Gastroesophageal sphincter (tissue), 4 donors: ENCODE data around the gene C17orf114.

ENCODE experiments used
- ATAC-seq: fragments of 150-250 bp; one replicate; pipeline ENCODE4 v1.9.1; 2016; ENCODE audit warnings: mild to moderate bottlenecking, moderate library complexity
- H3K27ac ChIP-seq, 4 donors: fragments of 200-600 bp; sonication (generic) in 3 of 4; 1 replicate in 3 of 4; 2 replicates in 1 of 4; pipeline ENCODE4 v1.5.1; 2016 to 2019
- H3K27me3 ChIP-seq: fragments of 200-600 bp; sonication (generic); one replicate; pipeline ENCODE4 v1.5.1; 2019
- H3K36me3 ChIP-seq, 2 donors: fragments of 200-600 bp; sonication (generic); one replicate each; pipeline ENCODE4 v1.5.1; 2019; ENCODE audit warnings: control low read depth in 1 of 2
- H3K4me1 ChIP-seq, 3 donors: fragments of 200-600 bp; sonication (generic); 1 replicate in 2 of 3; 2 replicates in 1 of 3; pipeline ENCODE4 v1.5.1; 2016 to 2019; ENCODE audit warnings: control low read depth in 2 of 3
- H3K4me3 ChIP-seq, 2 donors: fragments of 200-600 bp; sonication (generic); one replicate each; pipeline ENCODE4 v1.5.1; 2019; ENCODE audit warnings: mild to moderate bottlenecking in 1 of 2, moderate library complexity in 1 of 2
- H3K9me3 ChIP-seq, 3 donors: fragments of 200-600 bp; sonication (generic); one replicate each; pipeline ENCODE4 v1.5.1; 2017 to 2019; ENCODE audit warnings: control low read depth in 2 of 3
- CTCF ChIP-seq, 4 experiments: fragments of 200-600 bp in 2 of 4; fragments of 450-650 bp in 2 of 4; sonication (generic) in 1 of 4; IDR thresholded peaks; one replicate each; pipeline ENCODE4 v1.5.1; 2017 to 2019; ENCODE audit warnings: antibody characterized with exemption in 4 of 4, mild to moderate bottlenecking in 2 of 4, moderate library complexity in 2 of 4
- EP300 ChIP-seq: sonication (generic); formaldehyde crosslinking; IDR thresholded peaks from one replicate; pipeline ENCODE4 v1.6.1; 2017; ENCODE audit warnings: antibody characterized with exemption, mild to moderate bottlenecking
- POLR2A ChIP-seq, 2 donors: fragments of 450-650 bp; IDR thresholded peaks; one replicate each; pipeline ENCODE4 v1.6.1; 2017; ENCODE audit warnings: antibody characterized with exemption in 2 of 2, mild to moderate bottlenecking in 2 of 2, moderate library complexity in 1 of 2
- POLR2AphosphoS5 ChIP-seq: sonication (generic); formaldehyde crosslinking; IDR thresholded peaks from one replicate; pipeline ENCODE4 v1.6.1; 2017; ENCODE audit warnings: antibody characterized with exemption
- WGBS, 2 donors: methylation state at CpG; one replicate each; pipeline ENCODE4 v1.1.5; 2018; ENCODE audit warnings: low coverage in 1 of 2; 5-methylcytosine and 5-hydroxymethylcytosine counted together

The C17orf114 gene

GRCh38 chr17:4845118-4845517 lies 43.0 kb upstream of the C17orf114 start:
- ATAC-seq = no peak
- 80 to 94% methylated on average over 1 to 5 of the region's 5 CpGs for WGBS, 2 donors

GRCh38 chr17:4843321-4844000 lies 41.3 kb upstream of the C17orf114 start:
- TF ChIP-seq CTCF (IDR thresholded peaks at IDR 0.05) (no peak), POLR2AphosphoS5 (no peak), POLR2A (IDR thresholded peaks at IDR 0.05) (no peak), EP300 (no peak)
- no peak overlapping the region for H3K4me3 ChIP-seq
- H3K9me3 ChIP-seq = no peaks in the 10 kb centered on the region
- no peaks in the 10 kb centered on the region for H3K27me3 ChIP-seq
- peaks cover 0 to 33% (median 0%) of the 10 kb centered on the region in 3 donors for H3K4me1 ChIP-seq
- H3K36me3 ChIP-seq = no peaks in the 10 kb centered on the region
- WGBS, 2 donors = 81 to 88% methylated on average over 3 to 8 of the region's 9 CpGs
- H3K27ac ChIP-seq = no peak overlapping the region
- ATAC-seq = no peak

More at GRCh38 chr17:4845118-4845517, 43.0 kb upstream of the C17orf114 start:
- peaks cover 0 to 32% (median 4%) of the 10 kb centered on the region in 3 donors for H3K4me1 ChIP-seq
- no peak for TF ChIP-seq POLR2A (IDR thresholded peaks at IDR 0.05)
- TF ChIP-seq EP300 = no peak
- no peak for TF ChIP-seq POLR2AphosphoS5
- TF ChIP-seq CTCF (IDR thresholded peaks at IDR 0.05) = no peak
- no peaks in the 10 kb centered on the region for H3K9me3 ChIP-seq
- no peaks in the 10 kb centered on the region for H3K27me3 ChIP-seq
- H3K4me3 ChIP-seq = no peak overlapping the region
- H3K27ac ChIP-seq = no peak overlapping the region
- H3K36me3 ChIP-seq = no peaks in the 10 kb centered on the region

DNA sequence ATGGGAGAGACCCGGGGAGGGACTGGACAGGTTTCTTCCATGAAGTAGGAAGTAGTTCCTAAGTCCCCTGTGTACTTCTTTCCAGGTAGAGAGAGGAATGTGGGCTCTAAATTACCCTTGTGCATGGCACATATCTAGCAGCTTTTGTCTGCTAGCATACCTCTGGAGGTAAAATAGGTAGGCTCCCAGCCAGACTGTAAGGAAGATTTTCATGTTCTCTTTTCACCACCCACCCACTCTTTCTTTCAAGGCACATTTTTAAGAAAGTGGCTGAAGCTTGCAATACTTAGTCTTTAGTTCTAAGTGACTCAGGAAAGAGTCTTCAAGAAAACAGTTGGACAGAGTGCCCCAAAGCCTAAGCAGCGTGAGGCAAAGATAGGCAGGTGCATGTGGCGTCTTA lies 40.2 kb upstream of the C17orf114 start:
- no peak for ATAC-seq
- H3K4me3 ChIP-seq = no peak overlapping the region
- H3K27me3 ChIP-seq = no peaks in the 10 kb centered on the region
- no peaks in the 10 kb centered on the region for H3K36me3 ChIP-seq
- WGBS, 2 donors = 93 to 100% methylated on average over 1 to 3 of the region's 3 CpGs
- no peak overlapping the region for H3K27ac ChIP-seq
- H3K9me3 ChIP-seq = no peaks in the 10 kb centered on the region
- peaks cover 0 to 44% (median 0%) of the 10 kb centered on the region in 3 donors for H3K4me1 ChIP-seq
- no peak for TF ChIP-seq EP300
- no peak for TF ChIP-seq POLR2A (IDR thresholded peaks at IDR 0.05)
- no peak for TF ChIP-seq CTCF (IDR thresholded peaks at IDR 0.05)
- TF ChIP-seq POLR2AphosphoS5 = no peak

GRCh38 chr17:4840893-4841242 lies 38.7 kb upstream of the C17orf114 start:
- WGBS, 2 donors = 78 to 84% methylated on average over 4 to 6 of the region's 10 CpGs
- Histone ChIP-seq H3K9me3 (no peaks in the 10 kb centered on the region), H3K4me3 (no peak overlapping the region), H3K4me1 (peaks cover 0 to 55% (median 0%) of the 10 kb centered on the region in 3 donors), H3K27me3 (no peaks in the 10 kb centered on the region), H3K27ac (no peak overlapping the region), H3K36me3 (no peaks in the 10 kb centered on the region)
- no peak for TF ChIP-seq POLR2AphosphoS5
- no peak for TF ChIP-seq POLR2A (IDR thresholded peaks at IDR 0.05)
- TF ChIP-seq CTCF (IDR thresholded peaks at IDR 0.05) = no peak
- TF ChIP-seq EP300 = no peak
- ATAC-seq = no peak
